ENCODE data around the gene CSPG4.
"Not testable (repeated sequence)": the region's sequence is repeated elsewhere in the genome, so short reads cannot be mapped to it uniquely, and the experiment has no call there.

The CSPG4 gene

DNA sequence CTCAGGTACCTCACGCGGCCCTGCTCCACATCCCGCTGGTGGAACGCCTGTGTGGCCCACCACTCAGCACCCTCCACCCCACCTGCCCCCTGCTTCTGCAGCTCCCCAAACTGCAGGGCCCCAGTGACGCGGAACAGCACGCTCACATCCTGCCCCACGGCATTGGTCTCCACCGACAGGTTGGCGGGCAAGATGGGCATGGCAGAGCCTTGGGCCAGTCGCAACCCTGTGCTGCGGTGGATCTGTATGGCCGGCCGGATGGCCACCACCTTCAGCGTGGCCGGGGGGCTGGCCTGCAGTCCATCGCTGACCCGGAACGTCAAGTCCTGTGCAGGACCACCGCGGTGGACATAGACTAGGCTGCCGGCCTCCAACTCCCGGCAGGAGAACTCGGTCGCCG is 23.8 kb downstream of the CSPG4 start:
- peaks cover 11% of the 10 kb centered on the region for H3K4me1 Mint-ChIP-seq
- H3K36me3 Mint-ChIP-seq (ENCODE audit: low read depth): peaks cover 4% of the 10 kb centered on the region
- no peak overlapping the region for H3K4me3 Mint-ChIP-seq
- H3K9me3 Mint-ChIP-seq: no peaks in the 10 kb centered on the region
- no peak overlapping the region for H3K27ac Mint-ChIP-seq
- TF ChIP-seq, protein P1, sequence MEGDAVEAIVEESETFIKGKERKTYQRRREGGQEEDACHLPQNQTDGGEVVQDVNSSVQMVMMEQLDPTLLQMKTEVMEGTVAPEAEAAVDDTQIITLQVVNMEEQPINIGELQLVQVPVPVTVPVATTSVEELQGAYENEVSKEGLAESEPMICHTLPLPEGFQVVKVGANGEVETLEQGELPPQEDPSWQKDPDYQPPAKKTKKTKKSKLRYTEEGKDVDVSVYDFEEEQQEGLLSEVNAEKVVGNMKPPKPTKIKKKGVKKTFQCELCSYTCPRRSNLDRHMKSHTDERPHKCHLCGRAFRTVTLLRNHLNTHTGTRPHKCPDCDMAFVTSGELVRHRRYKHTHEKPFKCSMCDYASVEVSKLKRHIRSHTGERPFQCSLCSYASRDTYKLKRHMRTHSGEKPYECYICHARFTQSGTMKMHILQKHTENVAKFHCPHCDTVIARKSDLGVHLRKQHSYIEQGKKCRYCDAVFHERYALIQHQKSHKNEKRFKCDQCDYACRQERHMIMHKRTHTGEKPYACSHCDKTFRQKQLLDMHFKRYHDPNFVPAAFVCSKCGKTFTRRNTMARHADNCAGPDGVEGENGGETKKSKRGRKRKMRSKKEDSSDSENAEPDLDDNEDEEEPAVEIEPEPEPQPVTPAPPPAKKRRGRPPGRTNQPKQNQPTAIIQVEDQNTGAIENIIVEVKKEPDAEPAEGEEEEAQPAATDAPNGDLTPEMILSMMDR (IDR thresholded peaks at IDR 0.05; ENCODE audit: unreplicated experiment in 3 of 3): no peak
- no peaks in the 10 kb centered on the region for H3K27me3 Mint-ChIP-seq (ENCODE audit: low read depth)

DNA sequence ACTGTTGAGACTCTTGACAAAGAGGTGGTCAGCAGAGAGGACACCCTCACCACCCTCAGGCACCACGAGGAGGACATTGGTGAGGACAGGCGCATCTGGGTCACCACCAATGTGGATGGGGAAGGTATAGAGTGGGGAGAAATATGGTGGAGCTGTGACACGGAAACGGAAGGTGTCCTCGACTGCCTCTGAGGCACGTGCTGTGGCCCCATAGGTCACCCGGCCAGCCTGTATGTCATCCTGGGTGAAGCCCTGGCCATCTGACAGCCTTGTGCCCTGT is 24.4 kb downstream of the CSPG4 start:
- no peaks in the 10 kb centered on the region for H3K9me3 Mint-ChIP-seq
- no peak overlapping the region for H3K4me3 Mint-ChIP-seq
- H3K4me1 Mint-ChIP-seq: peaks cover 5% of the 10 kb centered on the region
- peaks cover 4% of the 10 kb centered on the region for H3K36me3 Mint-ChIP-seq (ENCODE audit: low read depth)
- TF ChIP-seq, protein P1 (IDR thresholded peaks at IDR 0.05; ENCODE audit: unreplicated experiment in 3 of 3): no peak
- no peaks in the 10 kb centered on the region for H3K27me3 Mint-ChIP-seq (ENCODE audit: low read depth)
- H3K27ac Mint-ChIP-seq: peak overlapping the region in 1 of 3 experiments; percentile 3

DNA sequence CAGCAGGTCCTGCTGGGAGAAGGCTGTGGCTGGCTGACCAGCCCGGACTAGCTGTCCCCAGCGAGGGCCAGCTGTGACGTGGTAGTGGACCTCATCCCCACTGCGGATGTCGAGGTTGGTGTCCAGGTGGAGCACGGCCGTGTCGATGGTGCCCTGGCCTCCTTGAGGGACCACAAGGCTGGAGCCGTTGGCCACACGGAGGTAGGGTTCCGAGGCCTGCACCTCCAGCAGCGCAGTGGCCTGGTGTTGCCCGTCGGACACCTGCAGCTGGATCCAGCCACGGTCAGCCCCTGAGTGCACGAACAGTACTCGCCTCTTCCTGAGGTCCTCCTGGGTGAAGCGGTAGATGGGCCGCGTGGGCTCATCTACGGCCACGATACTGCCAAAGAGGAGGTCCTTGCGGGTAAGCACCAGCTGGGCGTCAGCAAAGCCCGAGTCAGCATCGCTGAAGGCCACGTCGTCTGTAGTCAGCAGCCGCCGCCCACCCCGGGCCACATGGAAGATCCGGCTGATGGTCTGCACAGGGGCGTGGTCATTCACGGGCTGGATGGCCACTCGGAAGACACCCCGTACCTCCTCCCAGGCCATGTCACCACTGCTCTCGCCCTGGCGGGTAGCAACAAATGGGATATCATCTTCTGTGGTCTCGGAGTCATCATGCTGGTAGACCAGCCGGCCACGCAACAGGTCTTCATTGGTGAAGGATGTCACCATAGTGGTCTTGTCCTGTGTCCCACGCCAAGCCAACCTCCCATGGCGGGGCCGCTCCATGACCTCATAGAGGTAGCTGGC is 25.0 kb downstream of the CSPG4 start:
- H3K27ac Mint-ChIP-seq: peak overlapping the region in 1 of 3 experiments; percentile 3
- H3K36me3 Mint-ChIP-seq (ENCODE audit: low read depth): peaks cover 4% of the 10 kb centered on the region
- no peaks in the 10 kb centered on the region for H3K27me3 Mint-ChIP-seq (ENCODE audit: low read depth)
- TF ChIP-seq, protein P1 (IDR thresholded peaks at IDR 0.05; ENCODE audit: unreplicated experiment in 3 of 3): no peak
- no peak overlapping the region for H3K4me3 Mint-ChIP-seq
- no peaks in the 10 kb centered on the region for H3K9me3 Mint-ChIP-seq
- H3K4me1 Mint-ChIP-seq: peaks cover 5% of the 10 kb centered on the region

DNA sequence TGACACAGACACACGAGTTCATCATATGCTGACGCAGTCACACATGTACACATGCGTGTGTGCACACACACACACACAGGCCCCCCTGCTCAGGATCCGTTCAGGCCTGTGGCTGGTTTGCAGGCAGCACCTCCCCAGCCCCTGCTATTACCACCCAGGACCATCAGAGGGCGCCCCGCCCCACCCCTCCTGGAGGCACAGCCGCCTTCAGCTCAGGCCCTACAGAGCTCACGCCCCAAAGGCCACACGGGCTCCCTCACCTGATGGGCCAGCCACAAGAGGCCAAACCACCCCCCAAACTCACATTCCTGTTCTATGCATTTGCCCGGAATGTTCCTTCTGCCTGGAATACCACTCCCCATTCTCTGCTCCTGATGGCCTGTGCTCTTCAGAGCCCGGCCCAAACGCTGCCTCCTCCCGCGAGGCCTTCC is 26.4 kb downstream of the CSPG4 start:
- TF ChIP-seq, protein P1 (IDR thresholded peaks at IDR 0.05; ENCODE audit: unreplicated experiment in 3 of 3): peak; percentile 77 to 80 (median 78)
- not testable (repeated sequence) for H3K4me3 Mint-ChIP-seq; H3K36me3 Mint-ChIP-seq (ENCODE audit: low read depth); H3K27me3 Mint-ChIP-seq (ENCODE audit: low read depth); H3K27ac Mint-ChIP-seq; H3K9me3 Mint-ChIP-seq; H3K4me1 Mint-ChIP-seq

DNA sequence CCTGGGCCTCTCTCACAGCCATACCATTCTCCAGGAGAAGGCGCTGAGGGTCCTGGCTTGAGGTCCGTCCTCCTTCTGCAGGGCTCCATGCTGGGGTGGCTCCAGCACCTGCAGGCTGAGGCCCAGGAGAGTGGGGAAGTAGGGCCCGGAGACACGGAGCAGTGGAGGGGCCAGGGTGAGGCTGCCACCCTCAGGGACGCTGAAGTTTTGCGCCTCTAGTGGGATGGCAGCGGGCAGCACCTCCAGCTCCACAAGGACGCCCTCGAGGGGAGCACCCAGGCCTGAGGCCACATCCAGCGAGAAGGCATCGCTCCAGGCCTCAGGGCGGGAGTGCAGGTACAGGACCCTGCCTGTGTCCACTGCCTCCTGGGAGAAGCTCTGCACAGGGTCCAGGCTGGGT is 27.5 kb downstream of the CSPG4 start:
- Mint-ChIP-seq H3K36me3 (ENCODE audit: low read depth) (peaks cover 4% of the 10 kb centered on the region), H3K4me1 (no peaks in the 10 kb centered on the region), H3K4me3 (no peak overlapping the region)

More for the DNA sequence above, 27.5 kb downstream of the CSPG4 start:
- Mint-ChIP-seq H3K27me3 (ENCODE audit: low read depth) (no peaks in the 10 kb centered on the region), H3K27ac (no peak overlapping the region), H3K9me3 (no peaks in the 10 kb centered on the region)
- TF ChIP-seq, protein P1 (IDR thresholded peaks at IDR 0.05; ENCODE audit: unreplicated experiment in 3 of 3): no peak

Data from nephron (organoid).